ENCODE results near the gene COL28A1. TPM values are rescaled to one million over a fixed set of nuclear protein-coding genes. Genes with fewer than 3 reads are reported as not detected.

COL28A1 gene
- total and polyA plus RNA-seq, 12 donors: 0.66 to 16.0 (median 2.8) TPM

GRCh38 chr7:7581531-7582179, 46.0 kb upstream of the COL28A1 start:
- H3K36me3 ChIP-seq (replicated peaks in 1 of 2): no peaks in the 10 kb centered on the region
- intact Hi-C loops (cut with DNase I): no loop called here
- 85 to 93% (median 92%) methylated on average over 10 of the region's 10 CpGs for WGBS, 4 donors

GRCh38 chr7:7579638-7580037, 44.0 kb upstream of the COL28A1 start:
- H3K36me3 ChIP-seq (replicated peaks in 1 of 2): no peaks in the 10 kb centered on the region
- no peaks in the 10 kb centered on the region for H3K27me3 ChIP-seq
- TF ChIP-seq CTCF (IDR thresholded peaks at IDR 0.05) (no peak), POLR2A (IDR thresholded peaks at IDR 0.05) (no peak)
- no peak for DNase-seq
- intact Hi-C loops (cut with DNase I): no loop called here
- H3K4me3 ChIP-seq: no peak overlapping the region
- peaks cover 0 to 10% of the 10 kb centered on the region in 2 donors for H3K4me1 ChIP-seq (replicated peaks in 1 of 2)
- WGBS, 4 donors: 95 to 98% (median 95%) methylated on average over 3 of the region's 3 CpGs
- no peak overlapping the region for H3K27ac ChIP-seq
- H3K9me3 ChIP-seq (replicated peaks in 1 of 3): no peaks in the 10 kb centered on the region

More at GRCh38 chr7:7581531-7582179, 46.0 kb upstream of the COL28A1 start:
- TF ChIP-seq POLR2A (IDR thresholded peaks at IDR 0.05) (no peak), CTCF (IDR thresholded peaks at IDR 0.05) (no peak)
- Histone ChIP-seq H3K4me1 (replicated peaks in 1 of 2) (peaks cover 0 to 10% of the 10 kb centered on the region in 2 donors), H3K27ac (no peak overlapping the region), H3K27me3 (no peaks in the 10 kb centered on the region), H3K4me3 (no peak overlapping the region), H3K9me3 (replicated peaks in 1 of 3) (no peaks in the 10 kb centered on the region)
- no peak for DNase-seq

- TF ChIP-seq CTCF (IDR thresholded peaks at IDR 0.05) (no peak), POLR2A (IDR thresholded peaks at IDR 0.05) (no peak)
- WGBS, 4 donors: 71 to 80% (median 76%) methylated on average over 1 of the region's 1 CpG
- Histone ChIP-seq H3K36me3 (replicated peaks in 1 of 2) (no peaks in the 10 kb centered on the region), H3K4me3 (no peak overlapping the region), H3K27ac (no peak overlapping the region), H3K27me3 (no peaks in the 10 kb centered on the region), H3K9me3 (replicated peaks in 1 of 3) (no peaks in the 10 kb centered on the region), H3K4me1 (replicated peaks in 1 of 2) (no peaks in the 10 kb centered on the region)
- DNase-seq: no peak
- intact Hi-C loops (cut with DNase I): no loop called here
Observed at GRCh38 chr7:7577888-7578287, 42.2 kb upstream of the COL28A1 start.

GRCh38 chr7:7576344-7576743, 40.7 kb upstream of the COL28A1 start:
- no peaks in the 10 kb centered on the region for H3K27me3 ChIP-seq
- no peak for TF ChIP-seq CTCF (IDR thresholded peaks at IDR 0.05)
- TF ChIP-seq POLR2A (IDR thresholded peaks at IDR 0.05): no peak
- H3K4me1 ChIP-seq (replicated peaks in 1 of 2): no peaks in the 10 kb centered on the region
- H3K36me3 ChIP-seq (replicated peaks in 1 of 2): no peaks in the 10 kb centered on the region
- no peak for DNase-seq
- H3K9me3 ChIP-seq (replicated peaks in 1 of 3): no peaks in the 10 kb centered on the region
- no peak overlapping the region for H3K4me3 ChIP-seq
- 93 to 100% (median 96%) methylated on average over 1 of the region's 1 CpG for WGBS, 4 donors
- H3K27ac ChIP-seq: no peak overlapping the region
- intact Hi-C loops (cut with DNase I): no loop called here

Measured in adrenal gland (tissue), 12 donors.